WTC11 (cell line): ENCODE data around the gene TIMM17B. TPM values are rescaled to one million over a fixed set of nuclear protein-coding genes. Genes with fewer than 3 reads are reported as not detected.

Source experiments
- ATAC-seq: fragments of 200-7000 bp; cut with Tn5 transposase; 2 replicates; pipeline ENCODE4 v1.10.0; 2021; ENCODE audit warnings: mild to moderate bottlenecking, moderate library complexity
- CTCF ChIA-PET: fragments of 300-600 bp; sonication (Branson Sonifier 250); formaldehyde crosslinking; loops from one replicate; lab custom pipeline; 2021; ENCODE audit warnings: antibody characterized with exemption; lab: Charles Lee
- POLR2A ChIA-PET: fragments of 350-600 bp; sonication (Branson Sonifier 250); formaldehyde crosslinking; loops from one replicate; lab custom pipeline; 2021; ENCODE audit warnings: antibody characterized with exemption; lab: Charles Lee
- DNase-seq: peaks from one replicate; pipeline ENCODE4 v3.0.0; 2021; ENCODE audit warnings: low spot score
- H3K27ac Mint-ChIP-seq: 2 replicates; pipeline ENCODE4 v1.8.0; 2021; ENCODE audit warnings: mixed read lengths
- H3K27me3 Mint-ChIP-seq: 2 replicates; pipeline ENCODE4 v1.8.0; 2021; ENCODE audit warnings: low read depth, mild to moderate bottlenecking, moderate library complexity, mixed read lengths
- H3K36me3 Mint-ChIP-seq: 2 replicates; pipeline ENCODE4 v1.8.0; 2021; ENCODE audit warnings: mixed read lengths
- H3K4me1 Mint-ChIP-seq: 2 replicates; pipeline ENCODE4 v1.8.0; 2022; ENCODE audit warnings: mixed read lengths
- H3K4me3 Mint-ChIP-seq: 2 replicates; pipeline ENCODE4 v1.8.0; 2021; ENCODE audit warnings: mild to moderate bottlenecking, moderate library complexity, mixed read lengths
- H3K9me3 Mint-ChIP-seq: 2 replicates; pipeline ENCODE4 v1.8.0; 2021; ENCODE audit warnings: mixed read lengths
- AFF4 ChIP-seq: sonication (generic); formaldehyde crosslinking; IDR thresholded peaks from 2 replicates; pipeline ENCODE4 v1.8.1; 2023; ENCODE audit warnings: mild to moderate bottlenecking, missing genetic modification reagents, borderline replicate concordance
- ETV6 ChIP-seq: sonication (generic); formaldehyde crosslinking; IDR thresholded peaks from 2 replicates; pipeline ENCODE4 v1.8.1; 2022; ENCODE audit warnings: mild to moderate bottlenecking, missing genetic modification reagents
- FOXJ3 ChIP-seq: sonication (generic); formaldehyde crosslinking; IDR thresholded peaks from 2 replicates; pipeline ENCODE4 v1.9.0; 2021; ENCODE audit warnings: missing genetic modification reagents, mild to moderate bottlenecking, borderline replicate concordance
- HMGA2 ChIP-seq: fragments of 250-450 bp; sonication (Bioruptor Pico); IDR thresholded peaks from 2 replicates; pipeline ENCODE4 v1.4.0; 2021; ENCODE audit warnings: mild to moderate bottlenecking, moderate library complexity
- JAZF1 ChIP-seq: fragments of 250-450 bp; sonication (Bioruptor Pico); IDR thresholded peaks from 2 replicates; pipeline ENCODE4 v1.9.0; 2021; ENCODE audit warnings: moderate library complexity, mild to moderate bottlenecking, inconsistent platforms
- NFATC4 ChIP-seq: fragments of 250-450 bp; sonication (Bioruptor Pico); IDR thresholded peaks from 2 replicates; pipeline ENCODE4 v1.9.0; 2021; ENCODE audit warnings: mild to moderate bottlenecking
- NR1H2 ChIP-seq: sonication (generic); formaldehyde crosslinking; IDR thresholded peaks from 2 replicates; pipeline ENCODE4 v1.9.0; 2021; ENCODE audit warnings: mild to moderate bottlenecking, moderate library complexity, missing genetic modification reagents
- NR3C1 ChIP-seq: sonication (generic); formaldehyde crosslinking; conservative IDR thresholded peaks from 2 replicates; pipeline ENCODE4 v1.8.1; 2023; ENCODE audit warnings: low read depth, mild to moderate bottlenecking, missing genetic modification reagents
- RORB ChIP-seq: fragments of 250-450 bp; sonication (Bioruptor Pico); IDR thresholded peaks from 2 replicates; pipeline ENCODE4 v1.9.0; 2021; ENCODE audit warnings: mild to moderate bottlenecking
- SMAD3 ChIP-seq: sonication (generic); formaldehyde crosslinking; IDR thresholded peaks from 2 replicates; pipeline ENCODE4 v1.8.0; 2022; ENCODE audit warnings: missing genetic modification reagents, mild to moderate bottlenecking, borderline replicate concordance
- SOX15 ChIP-seq: fragments of 250-450 bp; sonication (Bioruptor Pico); IDR thresholded peaks from 2 replicates; pipeline ENCODE4 v1.9.0; 2021; ENCODE audit warnings: mild to moderate bottlenecking
- TEAD4 ChIP-seq: sonication (generic); formaldehyde crosslinking; IDR thresholded peaks from 2 replicates; pipeline ENCODE4 v1.8.0; 2022; ENCODE audit warnings: mild to moderate bottlenecking, missing genetic modification reagents
- ZNF317 ChIP-seq: sonication (generic); formaldehyde crosslinking; IDR thresholded peaks from 2 replicates; pipeline ENCODE4 v1.8.1; 2023; ENCODE audit warnings: low read depth, mild to moderate bottlenecking, moderate library complexity, missing genetic modification reagents, borderline replicate concordance
- total RNA-seq: library from RNA; stranded (reverse); gene quantifications from 3 replicates; pipeline ENCODE4 v1.2.3, GENCODE V29; 2021
- TF ChIP-seq, protein P1 (sequence below): fragments of 250-450 bp; sonication (Bioruptor Pico); IDR thresholded peaks from 2 replicates; pipeline ENCODE4 v1.9.0; 2021; ENCODE audit warnings: mild to moderate bottlenecking
- TF ChIP-seq, protein P2 (sequence below): fragments of 250-450 bp; sonication (Bioruptor Pico); IDR thresholded peaks from 2 replicates; pipeline ENCODE4 v1.9.0; 2021; ENCODE audit warnings: mild to moderate bottlenecking
- TF ChIP-seq, protein P3 (sequence below): sonication (generic); formaldehyde crosslinking; IDR thresholded peaks from 2 replicates; pipeline ENCODE4 v1.8.1; 2022; ENCODE audit warnings: low read depth, missing genetic modification reagents, borderline replicate concordance
- TF ChIP-seq, protein P4 (sequence below): fragments of 200-600 bp; IDR thresholded peaks from 2 replicates; pipeline ENCODE4 v1.8.0; 2022; ENCODE audit warnings: antibody characterized with exemption
- TF ChIP-seq, protein P5 (sequence below): sonication (generic); formaldehyde crosslinking; IDR thresholded peaks from 2 replicates; pipeline ENCODE4 v1.8.0; 2023; ENCODE audit warnings: missing genetic modification reagents, mild to moderate bottlenecking, borderline replicate concordance

TIMM17B gene
- total RNA-seq, 1 experiment from 2014 or later = 99.6 TPM

- TF ChIP-seq, protein P1, sequence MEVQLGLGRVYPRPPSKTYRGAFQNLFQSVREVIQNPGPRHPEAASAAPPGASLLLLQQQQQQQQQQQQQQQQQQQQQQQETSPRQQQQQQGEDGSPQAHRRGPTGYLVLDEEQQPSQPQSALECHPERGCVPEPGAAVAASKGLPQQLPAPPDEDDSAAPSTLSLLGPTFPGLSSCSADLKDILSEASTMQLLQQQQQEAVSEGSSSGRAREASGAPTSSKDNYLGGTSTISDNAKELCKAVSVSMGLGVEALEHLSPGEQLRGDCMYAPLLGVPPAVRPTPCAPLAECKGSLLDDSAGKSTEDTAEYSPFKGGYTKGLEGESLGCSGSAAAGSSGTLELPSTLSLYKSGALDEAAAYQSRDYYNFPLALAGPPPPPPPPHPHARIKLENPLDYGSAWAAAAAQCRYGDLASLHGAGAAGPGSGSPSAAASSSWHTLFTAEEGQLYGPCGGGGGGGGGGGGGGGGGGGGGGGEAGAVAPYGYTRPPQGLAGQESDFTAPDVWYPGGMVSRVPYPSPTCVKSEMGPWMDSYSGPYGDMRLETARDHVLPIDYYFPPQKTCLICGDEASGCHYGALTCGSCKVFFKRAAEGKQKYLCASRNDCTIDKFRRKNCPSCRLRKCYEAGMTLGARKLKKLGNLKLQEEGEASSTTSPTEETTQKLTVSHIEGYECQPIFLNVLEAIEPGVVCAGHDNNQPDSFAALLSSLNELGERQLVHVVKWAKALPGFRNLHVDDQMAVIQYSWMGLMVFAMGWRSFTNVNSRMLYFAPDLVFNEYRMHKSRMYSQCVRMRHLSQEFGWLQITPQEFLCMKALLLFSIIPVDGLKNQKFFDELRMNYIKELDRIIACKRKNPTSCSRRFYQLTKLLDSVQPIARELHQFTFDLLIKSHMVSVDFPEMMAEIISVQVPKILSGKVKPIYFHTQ (CRISPR knock-in tag) = no peak
- TF ChIP-seq FOXJ3 (CRISPR knock-in tag) (no peak), NR3C1 (CRISPR knock-in tag) (no peak), JAZF1 (CRISPR knock-in tag) (no peak), SOX15 (CRISPR knock-in tag) (no peak), RORB (CRISPR knock-in tag) (no peak), ETV6 (CRISPR knock-in tag) (no peak), AFF4 (CRISPR knock-in tag) (no peak)
- TF ChIP-seq, protein P2, sequence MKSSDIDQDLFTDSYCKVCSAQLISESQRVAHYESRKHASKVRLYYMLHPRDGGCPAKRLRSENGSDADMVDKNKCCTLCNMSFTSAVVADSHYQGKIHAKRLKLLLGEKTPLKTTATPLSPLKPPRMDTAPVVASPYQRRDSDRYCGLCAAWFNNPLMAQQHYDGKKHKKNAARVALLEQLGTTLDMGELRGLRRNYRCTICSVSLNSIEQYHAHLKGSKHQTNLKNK (CRISPR knock-in tag) = no peak
- TF ChIP-seq, protein P3, sequence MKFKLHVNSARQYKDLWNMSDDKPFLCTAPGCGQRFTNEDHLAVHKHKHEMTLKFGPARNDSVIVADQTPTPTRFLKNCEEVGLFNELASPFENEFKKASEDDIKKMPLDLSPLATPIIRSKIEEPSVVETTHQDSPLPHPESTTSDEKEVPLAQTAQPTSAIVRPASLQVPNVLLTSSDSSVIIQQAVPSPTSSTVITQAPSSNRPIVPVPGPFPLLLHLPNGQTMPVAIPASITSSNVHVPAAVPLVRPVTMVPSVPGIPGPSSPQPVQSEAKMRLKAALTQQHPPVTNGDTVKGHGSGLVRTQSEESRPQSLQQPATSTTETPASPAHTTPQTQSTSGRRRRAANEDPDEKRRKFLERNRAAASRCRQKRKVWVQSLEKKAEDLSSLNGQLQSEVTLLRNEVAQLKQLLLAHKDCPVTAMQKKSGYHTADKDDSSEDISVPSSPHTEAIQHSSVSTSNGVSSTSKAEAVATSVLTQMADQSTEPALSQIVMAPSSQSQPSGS (CRISPR knock-in tag) = no peak
- TF ChIP-seq, protein P4, sequence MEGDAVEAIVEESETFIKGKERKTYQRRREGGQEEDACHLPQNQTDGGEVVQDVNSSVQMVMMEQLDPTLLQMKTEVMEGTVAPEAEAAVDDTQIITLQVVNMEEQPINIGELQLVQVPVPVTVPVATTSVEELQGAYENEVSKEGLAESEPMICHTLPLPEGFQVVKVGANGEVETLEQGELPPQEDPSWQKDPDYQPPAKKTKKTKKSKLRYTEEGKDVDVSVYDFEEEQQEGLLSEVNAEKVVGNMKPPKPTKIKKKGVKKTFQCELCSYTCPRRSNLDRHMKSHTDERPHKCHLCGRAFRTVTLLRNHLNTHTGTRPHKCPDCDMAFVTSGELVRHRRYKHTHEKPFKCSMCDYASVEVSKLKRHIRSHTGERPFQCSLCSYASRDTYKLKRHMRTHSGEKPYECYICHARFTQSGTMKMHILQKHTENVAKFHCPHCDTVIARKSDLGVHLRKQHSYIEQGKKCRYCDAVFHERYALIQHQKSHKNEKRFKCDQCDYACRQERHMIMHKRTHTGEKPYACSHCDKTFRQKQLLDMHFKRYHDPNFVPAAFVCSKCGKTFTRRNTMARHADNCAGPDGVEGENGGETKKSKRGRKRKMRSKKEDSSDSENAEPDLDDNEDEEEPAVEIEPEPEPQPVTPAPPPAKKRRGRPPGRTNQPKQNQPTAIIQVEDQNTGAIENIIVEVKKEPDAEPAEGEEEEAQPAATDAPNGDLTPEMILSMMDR = no peak
- DNase-seq (peak; percentile 23), ATAC-seq (peak; percentile 15)
- H3K4me3 Mint-ChIP-seq = peak overlapping the region; percentile 93
- peaks cover 54% of the 10 kb centered on the region for H3K36me3 Mint-ChIP-seq
- POLR2A ChIA-PET = interaction anchor here (0.5 kb wide), 1 partner anchor 341 kb away, joined by 3 read pairs; no protein-coding TSS in a partner anchor
- peak overlapping the region; percentile 93 for H3K27ac Mint-ChIP-seq
- no peaks in the 10 kb centered on the region for H3K27me3 Mint-ChIP-seq
- peaks cover 49% of the 10 kb centered on the region for H3K4me1 Mint-ChIP-seq
- no peaks in the 10 kb centered on the region for H3K9me3 Mint-ChIP-seq
- CTCF ChIA-PET = interaction anchor here (0.9 to 1.0 kb wide), 2 partner anchors 27 to 38 kb away, joined by 3 read pairs; partner anchors contain the start of gene OTUD5
Observed at GRCh38 chrX:48919360-48919841, 21.8 kb upstream of the TIMM17B start.

GRCh38 chrX:48918643-48919340 is 21.2 kb upstream of the TIMM17B start, which contains the start of gene PIM2:
Gene PIM2, minus strand, starts transcription at chrX:48919024. Its CDS starts 190 bp downstream, at chrX:48918834.
- peak; percentile 90 for DNase-seq
- no peaks in the 10 kb centered on the region for H3K9me3 Mint-ChIP-seq
- CTCF ChIA-PET = interaction anchor here (0.9 to 1.0 kb wide), 2 partner anchors 28 to 39 kb away, joined by 3 read pairs; partner anchors contain the start of gene OTUD5
- TF ChIP-seq NFATC4 (CRISPR knock-in tag) = 0 out of 2 replicates have a peak, but pooled peaks have one; percentile 24
- TF ChIP-seq HMGA2 (CRISPR knock-in tag) = no peak
- TF ChIP-seq TEAD4 (CRISPR knock-in tag) = no peak
- no peak for TF ChIP-seq ZNF317 (CRISPR knock-in tag)
- no peak for TF ChIP-seq NR1H2
- TF ChIP-seq SMAD3 (CRISPR knock-in tag) = peak; percentile 51; the same call in 1 of the 2 replicates
- TF ChIP-seq, protein P5, sequence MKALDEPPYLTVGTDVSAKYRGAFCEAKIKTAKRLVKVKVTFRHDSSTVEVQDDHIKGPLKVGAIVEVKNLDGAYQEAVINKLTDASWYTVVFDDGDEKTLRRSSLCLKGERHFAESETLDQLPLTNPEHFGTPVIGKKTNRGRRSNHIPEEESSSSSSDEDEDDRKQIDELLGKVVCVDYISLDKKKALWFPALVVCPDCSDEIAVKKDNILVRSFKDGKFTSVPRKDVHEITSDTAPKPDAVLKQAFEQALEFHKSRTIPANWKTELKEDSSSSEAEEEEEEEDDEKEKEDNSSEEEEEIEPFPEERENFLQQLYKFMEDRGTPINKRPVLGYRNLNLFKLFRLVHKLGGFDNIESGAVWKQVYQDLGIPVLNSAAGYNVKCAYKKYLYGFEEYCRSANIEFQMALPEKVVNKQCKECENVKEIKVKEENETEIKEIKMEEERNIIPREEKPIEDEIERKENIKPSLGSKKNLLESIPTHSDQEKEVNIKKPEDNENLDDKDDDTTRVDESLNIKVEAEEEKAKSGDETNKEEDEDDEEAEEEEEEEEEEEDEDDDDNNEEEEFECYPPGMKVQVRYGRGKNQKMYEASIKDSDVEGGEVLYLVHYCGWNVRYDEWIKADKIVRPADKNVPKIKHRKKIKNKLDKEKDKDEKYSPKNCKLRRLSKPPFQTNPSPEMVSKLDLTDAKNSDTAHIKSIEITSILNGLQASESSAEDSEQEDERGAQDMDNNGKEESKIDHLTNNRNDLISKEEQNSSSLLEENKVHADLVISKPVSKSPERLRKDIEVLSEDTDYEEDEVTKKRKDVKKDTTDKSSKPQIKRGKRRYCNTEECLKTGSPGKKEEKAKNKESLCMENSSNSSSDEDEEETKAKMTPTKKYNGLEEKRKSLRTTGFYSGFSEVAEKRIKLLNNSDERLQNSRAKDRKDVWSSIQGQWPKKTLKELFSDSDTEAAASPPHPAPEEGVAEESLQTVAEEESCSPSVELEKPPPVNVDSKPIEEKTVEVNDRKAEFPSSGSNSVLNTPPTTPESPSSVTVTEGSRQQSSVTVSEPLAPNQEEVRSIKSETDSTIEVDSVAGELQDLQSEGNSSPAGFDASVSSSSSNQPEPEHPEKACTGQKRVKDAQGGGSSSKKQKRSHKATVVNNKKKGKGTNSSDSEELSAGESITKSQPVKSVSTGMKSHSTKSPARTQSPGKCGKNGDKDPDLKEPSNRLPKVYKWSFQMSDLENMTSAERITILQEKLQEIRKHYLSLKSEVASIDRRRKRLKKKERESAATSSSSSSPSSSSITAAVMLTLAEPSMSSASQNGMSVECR (CRISPR knock-in tag) = peak; percentile 24; the same call in 1 of the 2 replicates

More at GRCh38 chrX:48918643-48919340, 21.2 kb upstream of the TIMM17B start, which contains the start of gene PIM2:
- Mint-ChIP-seq H3K4me3 (peak within 1 kb of the TSS; percentile 93), H3K27me3 (no peaks in the 10 kb centered on the region), H3K4me1 (peaks cover 50% of the 10 kb centered on the region), H3K36me3 (peaks cover 55% of the 10 kb centered on the region), H3K27ac (peak within 1 kb of the TSS; percentile 93)
- POLR2A ChIA-PET = interaction anchor here (0.5 kb wide), 1 partner anchor 341 kb away, joined by 3 read pairs; no protein-coding TSS in a partner anchor
- ATAC-seq = peak; percentile 86
